ENCODE data around the gene PACRG. TPM values are rescaled to one million over a fixed set of nuclear protein-coding genes. Genes with fewer than 3 reads are reported as not detected.

PACRG gene
- total and polyA plus RNA-seq, 2 experiments from 2014 or later, result 0.17 to 0.68 TPM

- no peak for TF ChIP-seq STAT1 (IDR thresholded peaks at IDR 0.05; ENCODE audit: unreplicated experiment)
- no peak for TF ChIP-seq CTCF (conservative IDR thresholded peaks at IDR 0.05; ENCODE audit: low read depth in 2 of 2)
- TF ChIP-seq ZNF462 (CRISPR knock-in tag; IDR thresholded peaks at IDR 0.05), result no peak
These were observed 42.8 kb upstream of the PACRG start (continued) for GRCh38 chr6:162684961-162685360.

- H3K27me3 Mint-ChIP-seq (ENCODE audit: insufficient read depth, low read depth, poor library complexity), result no peaks in the 10 kb centered on the region
- no peak for ATAC-seq
These were observed 42.2 kb upstream of the PACRG start for GRCh38 chr6:162685586-162685985.

More at GRCh38 chr6:162685586-162685985, 42.2 kb upstream of the PACRG start:
- no peak for DNase-seq (ENCODE audit: low spot score)
- Histone ChIP-seq H3K79me2 (replicated peaks; ENCODE audit: insufficient read depth) (no peaks in the 10 kb centered on the region), H3F3A (replicated peaks; ENCODE audit: low read depth) (no peaks in the 10 kb centered on the region), H3K27me3 (ENCODE audit: insufficient read depth) (no peaks in the 10 kb centered on the region), H3K4me1 (ENCODE audit: insufficient read depth) (peaks cover 17% of the 10 kb centered on the region), H3K36me3 (ENCODE audit: insufficient read depth) (no peaks in the 10 kb centered on the region), H4K20me1 (replicated peaks; ENCODE audit: insufficient read depth) (no peaks in the 10 kb centered on the region), H3K4me2 (no peak overlapping the region), H3K4me3 (no peak overlapping the region), H2AFZ (no peak overlapping the region), H3K27ac (ENCODE audit: low read depth) (no peak overlapping the region), H3K9me2 (ENCODE audit: insufficient read depth) (no peaks in the 10 kb centered on the region)
- H3K4me1 Mint-ChIP-seq, result peaks cover 31% of the 10 kb centered on the region; the same call in 2 of the 3 replicates
- H3K36me3 Mint-ChIP-seq (ENCODE audit: low read depth), result no peaks in the 10 kb centered on the region
- no peak for TF ChIP-seq STAT1 (IDR thresholded peaks at IDR 0.05; ENCODE audit: unreplicated experiment)
- no peaks in the 10 kb centered on the region; the same call in 2 of the 3 replicates for H3K9me3 Mint-ChIP-seq
- H3K27ac Mint-ChIP-seq, result no peak overlapping the region
- no peak overlapping the region for H3K4me3 Mint-ChIP-seq
